Keratinocyte (primary cell): ENCODE measurements around the gene TMEM139. TPM values are rescaled to one million over a fixed set of nuclear protein-coding genes. Genes with fewer than 3 reads are reported as not detected.

Experiments
- DNase-seq: peaks from one replicate; pipeline ENCODE4 v3.0.0-alpha.2; 2011; ENCODE audit warnings: low read depth, missing footprints, low spot score
- FAIRE-seq: peaks from 2 replicates; lab custom pipeline; 2011; peaks lifted over from hg19 to GRCh38; lab: Jason Lieb, UNC
- H2AFZ ChIP-seq: 2 replicates; pipeline ENCODE4 v1.6.0; 2012; ENCODE audit warnings: low read length, control low read depth, inconsistent platforms; ENCODE audit not compliant: control insufficient read depth
- H3K27ac ChIP-seq: 2 replicates; pipeline ENCODE4 v1.5.1; 2011; ENCODE audit warnings: low read length; ENCODE audit not compliant: control insufficient read depth, insufficient read depth
- H3K27me3 ChIP-seq: 3 replicates; pipeline ENCODE4 v1.6.0; 2011; ENCODE audit warnings: low read length; ENCODE audit not compliant: control insufficient read depth, insufficient read depth; ENCODE audit errors: extremely low read depth
- H3K36me3 ChIP-seq, 2 experiments: 2 replicates in 1 of 2; 3 replicates in 1 of 2; pipeline ENCODE4 v1.5.1; 2011; ENCODE audit warnings: low read length in 2 of 2, mild to moderate bottlenecking in 1 of 2; ENCODE audit not compliant: control insufficient read depth in 2 of 2, insufficient read depth in 2 of 2; ENCODE audit errors: extremely low read depth in 1 of 2
- H3K4me1 ChIP-seq: 3 replicates; pipeline ENCODE4 v1.5.1; 2011; ENCODE audit warnings: low read length; ENCODE audit not compliant: control insufficient read depth, insufficient read depth; ENCODE audit errors: extremely low read depth
- H3K4me2 ChIP-seq: 3 replicates; pipeline ENCODE4 v1.6.0; 2011; ENCODE audit warnings: low read depth, low read length; ENCODE audit not compliant: control insufficient read depth, insufficient read depth; ENCODE audit errors: extremely low read depth
- H3K4me3 ChIP-seq, 3 experiments: fragments of 200-600 bp in 1 of 3; sonication (generic) in 1 of 3; 2 replicates in 2 of 3; 3 replicates in 1 of 3; pipeline ENCODE4 v1.5.1; 2011 to 2016; ENCODE audit warnings: low read length in 3 of 3, mild to moderate bottlenecking in 3 of 3, control low read depth in 2 of 3, inconsistent platforms in 1 of 3, low read depth in 1 of 3, mixed read lengths in 1 of 3, mixed run types in 1 of 3, moderate library complexity in 1 of 3; ENCODE audit not compliant: control insufficient read depth in 2 of 3, insufficient read depth in 2 of 3; ENCODE audit errors: extremely low read depth in 1 of 3
- H3K79me2 ChIP-seq: 2 replicates; pipeline ENCODE4 v1.6.0; 2012; ENCODE audit warnings: low read length; ENCODE audit not compliant: control insufficient read depth, insufficient read depth
- H3K9ac ChIP-seq: 3 replicates; pipeline ENCODE4 v1.6.0; 2011; ENCODE audit warnings: low read length; ENCODE audit not compliant: control insufficient read depth, insufficient read depth; ENCODE audit errors: extremely low read depth
- H3K9me1 ChIP-seq: 3 replicates; pipeline ENCODE4 v1.6.0; 2011; ENCODE audit warnings: low read length; ENCODE audit not compliant: control insufficient read depth, insufficient read depth; ENCODE audit errors: extremely low read depth
- H3K9me3 ChIP-seq: 2 replicates; pipeline ENCODE4 v1.5.1; 2012; ENCODE audit warnings: low read depth, low read length; ENCODE audit not compliant: control insufficient read depth
- H4K20me1 ChIP-seq: 3 replicates; pipeline ENCODE4 v1.6.0; 2011; ENCODE audit warnings: low read length; ENCODE audit not compliant: control insufficient read depth, insufficient read depth; ENCODE audit errors: extremely low read depth
- CTCF ChIP-seq, 3 experiments: IDR thresholded peaks in 1 of 3; conservative IDR thresholded peaks in 1 of 3; optimal IDR thresholded peaks in 1 of 3; 2 replicates in 2 of 3; 3 replicates in 1 of 3; pipeline versions ENCODE3 to v1.5.1; 2011; ENCODE audit warnings: low read length in 3 of 3, mild to moderate bottlenecking in 3 of 3, moderate library complexity in 2 of 3, control low read depth in 1 of 3, inconsistent platforms in 1 of 3; ENCODE audit not compliant: insufficient read depth in 2 of 3; ENCODE audit errors: extremely low read depth in 1 of 3
- EZH2 ChIP-seq: IDR thresholded peaks from one replicate; pipeline ENCODE4 v1.6.1; 2012; ENCODE audit warnings: inconsistent platforms, mild to moderate bottlenecking, low read length, moderate library complexity
- dilution Hi-C: fragments of 300-500 bp; cut with MboI; formaldehyde crosslinking; loops from one replicate; pipeline ENCODE4 v1.7.0; 2020; ENCODE audit warnings: low sequenced_read_pairs; ENCODE audit not compliant: extremely low pct_ligation_motif_present
- polyA plus RNA-seq, 5 experiments: library from polyadenylated mRNA; depleted of rRNA in 3 of 5; stranded (reverse) in 3 of 5; stranded (forward) in 1 of 5; unstranded in 1 of 5; fragments of >200 nt; gene quantifications; 1 replicate in 1 of 5; 2 replicates in 3 of 5; 3 replicates in 1 of 5; pipeline versions ENCODE4 v1.2.1 to v1.2.3, GENCODE V29; 2011 to 2012; ENCODE audit warnings: missing spikeins in 2 of 5, low read depth in 1 of 5, low replicate concordance in 1 of 5

The TMEM139 gene
- polyA plus RNA-seq, 1 donor (not counting 4 experiments of a cell fraction or from before 2014, with no cell fraction given), result 22.3 TPM

DNA sequence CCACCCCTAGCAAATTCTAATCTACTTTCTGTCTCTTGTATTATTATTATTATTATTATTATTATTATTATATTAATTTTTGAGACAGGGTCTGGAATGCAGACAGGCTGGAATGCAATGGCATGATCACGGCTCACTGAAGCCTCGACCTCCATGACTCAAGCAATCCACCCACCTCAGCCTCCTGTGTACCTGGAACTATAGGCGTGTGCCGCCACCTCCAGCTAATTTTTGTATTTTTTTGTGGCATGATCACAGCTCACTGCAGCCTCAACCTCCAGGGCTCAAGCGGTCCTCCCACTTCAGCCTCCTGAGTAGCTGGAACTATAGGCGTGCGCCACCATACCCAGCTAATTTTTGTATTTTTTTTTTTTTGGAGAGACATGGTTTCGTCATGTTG, 2.6 kb upstream of the TMEM139 start:
- dilution Hi-C loops, result no loop called here
- Histone ChIP-seq H2AFZ (no peak overlapping the region), H3K9ac (no peak overlapping the region), H3K4me1 (peaks cover 36% of the 10 kb centered on the region), H3K27me3 (no peaks in the 10 kb centered on the region), H3K36me3 (peaks cover 0 to 5% of the 10 kb centered on the region in 2 experiments), H3K9me1 (no peaks in the 10 kb centered on the region), H3K4me2 (no peak overlapping the region), H3K79me2 (no peaks in the 10 kb centered on the region), H3K9me3 (no peaks in the 10 kb centered on the region), H3K27ac (no peak overlapping the region), H4K20me1 (no peaks in the 10 kb centered on the region), H3K4me3 (no peak overlapping the region)
- FAIRE-seq, result no peak
- TF ChIP-seq CTCF (optimal IDR thresholded peaks at IDR 0.05 in 1 of 3, IDR thresholded peaks at IDR 0.05 in 1 of 3, conservative IDR thresholded peaks at IDR 0.05 in 1 of 3; ENCODE audit: extremely low read depth in 1 of 3, insufficient read depth in 2 of 3, low read length in 3 of 3) (no peak), EZH2 (no peak)
- DNase-seq, result no peak

DNA sequence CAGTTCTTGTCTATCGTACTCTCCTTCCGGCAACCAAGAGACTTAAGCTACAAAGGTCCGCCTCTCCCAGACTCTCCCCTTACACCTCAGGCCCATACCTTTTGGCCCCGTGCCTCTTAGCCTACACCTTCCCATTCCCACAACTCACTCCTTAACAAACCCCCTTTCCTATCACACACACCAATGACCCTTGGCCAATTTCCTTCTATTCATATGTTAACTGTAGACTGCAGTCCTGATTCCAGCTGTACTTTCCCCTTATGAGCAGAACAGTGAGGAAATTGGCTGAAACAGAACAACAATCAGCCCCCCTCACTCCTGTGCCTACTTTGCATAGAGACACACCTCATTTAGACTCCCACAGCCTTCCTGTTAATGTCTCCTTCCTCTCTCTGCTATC, 1.4 kb upstream of the TMEM139 start:
- DNase-seq, result no peak
- no peak overlapping the region for H3K4me3 ChIP-seq
- no peak for TF ChIP-seq CTCF (optimal IDR thresholded peaks at IDR 0.05 in 1 of 3, IDR thresholded peaks at IDR 0.05 in 1 of 3, conservative IDR thresholded peaks at IDR 0.05 in 1 of 3; ENCODE audit: extremely low read depth in 1 of 3, insufficient read depth in 2 of 3, low read length in 3 of 3)
- no peak for TF ChIP-seq EZH2
- no peaks in the 10 kb centered on the region for H4K20me1 ChIP-seq
- dilution Hi-C loops, result no loop called here
- peaks cover 2% of the 10 kb centered on the region for H3K79me2 ChIP-seq
- no peaks in the 10 kb centered on the region for H3K9me3 ChIP-seq
- no peak for FAIRE-seq
- no peaks in the 10 kb centered on the region for H3K9me1 ChIP-seq
- no peak overlapping the region for H3K9ac ChIP-seq
- H2AFZ ChIP-seq, result no peak overlapping the region
- no peak overlapping the region for H3K27ac ChIP-seq
- H3K4me1 ChIP-seq, result peaks cover 36% of the 10 kb centered on the region
- no peaks in the 10 kb centered on the region for H3K27me3 ChIP-seq
- no peak overlapping the region for H3K4me2 ChIP-seq
- H3K36me3 ChIP-seq, result peaks cover 2 to 5% of the 10 kb centered on the region in 2 experiments
